ENCODE results near the gene ALCAM. TPM values are rescaled to one million over a fixed set of nuclear protein-coding genes. Genes with fewer than 3 reads are reported as not detected.

The ALCAM gene
- total and polyA plus RNA-seq, 2 of the 8 experiments (the other 6 are each of a cell fraction or from before 2014, with no cell fraction given), result 10.8 to 33.0 TPM

GRCh38 chr3:105423397-105423796, 56.7 kb downstream of the ALCAM start:
- DNase-seq (ENCODE audit: low read depth in 1 of 2, low spot score in 2 of 2) (no peak), FAIRE-seq (no peak)
- no peak overlapping the region for H4K5ac ChIP-seq (ENCODE audit: insufficient read length, low read depth, low read length)
- no peak overlapping the region for H3K4ac ChIP-seq (replicated peaks; ENCODE audit: insufficient read length, low read depth, low read length)
- H4K8ac ChIP-seq (ENCODE audit: extremely low read depth, insufficient read depth, low read length), result no peak overlapping the region
- H2BK120ac ChIP-seq (replicated peaks; ENCODE audit: low read depth, low read length), result no peak overlapping the region
- no peak overlapping the region for H2BK20ac ChIP-seq (ENCODE audit: low read length)
- no peaks in the 10 kb centered on the region for H3K36me3 ChIP-seq (ENCODE audit: control insufficient read depth in 2 of 4, insufficient read depth in 4 of 4, low read length in 3 of 4)
- CTCF ChIA-PET (ENCODE audit: partially characterized antibody), result no interaction called here
- no peaks in the 10 kb centered on the region for H3K9me3 ChIP-seq (ENCODE audit: insufficient read depth in 2 of 2, low read depth in 1 of 2, low read length in 1 of 2)
- no peaks in the 10 kb centered on the region for H3K79me1 ChIP-seq (ENCODE audit: low read depth, low read length)
- 93% methylated on average over 2 of the region's 2 CpGs; no CpG with 5 or more reads in 1 of the 2 experiments for WGBS, 2 experiments (ENCODE audit: extremely low coverage in 1 of 2, insufficient coverage in 1 of 2, insufficient read length in 1 of 2, insufficient replicate concordance in 2 of 2, low coverage in 1 of 2, low lambda C conversion rate in 2 of 2, missing lambda C conversion rate in 1 of 2)
- H2BK12ac ChIP-seq (ENCODE audit: low read depth, low read length), result no peak overlapping the region
- H3K4me1 ChIP-seq (replicated peaks in 1 of 4; ENCODE audit: control insufficient read depth in 3 of 4, insufficient read depth in 4 of 4, low read length in 3 of 4), result peaks cover 0 to 3% (median 0%) of the 10 kb centered on the region in 4 experiments; a peak in 1 of 7 replicates
- H4K91ac ChIP-seq (replicated peaks; ENCODE audit: insufficient read length, low read length), result no peak overlapping the region
- no peak overlapping the region for H3K9ac ChIP-seq (replicated peaks in 1 of 4; ENCODE audit: extremely low read depth in 1 of 4, low read depth in 3 of 4, low read length in 3 of 4)
- no peaks in the 10 kb centered on the region; a peak in 1 of 4 replicates for H3K79me2 ChIP-seq (ENCODE audit: control insufficient read depth in 1 of 2, insufficient read depth in 2 of 2, low read length in 2 of 2)
- H3K18ac ChIP-seq (ENCODE audit: extremely low read depth, low read length), result no peak overlapping the region
- H3K4me2 ChIP-seq (ENCODE audit: insufficient read depth in 1 of 2, low read depth in 2 of 2, low read length in 2 of 2), result no peak overlapping the region
- H3K56ac ChIP-seq (replicated peaks; ENCODE audit: insufficient read length, low read depth, low read length), result no peak overlapping the region
- H4K20me1 ChIP-seq (replicated peaks in 1 of 2; ENCODE audit: control insufficient read depth in 1 of 2, insufficient read depth in 2 of 2, low read length in 2 of 2), result no peaks in the 10 kb centered on the region
- H3K23me2 ChIP-seq (ENCODE audit: low read depth, low read length), result no peaks in the 10 kb centered on the region
- no peak overlapping the region for H3K14ac ChIP-seq (ENCODE audit: insufficient read length)
- H2BK5ac ChIP-seq (ENCODE audit: low read depth, low read length), result no peak overlapping the region
- H2AK5ac ChIP-seq (ENCODE audit: low read depth, low read length), result no peak overlapping the region
- no peak overlapping the region for H3K27ac ChIP-seq (ENCODE audit: low read depth, low read length)
- no peak overlapping the region for H3K4me3 ChIP-seq (ENCODE audit: extremely low read depth in 1 of 4, insufficient read depth in 2 of 4, low read depth in 3 of 4, low read length in 4 of 4)
- H3K23ac ChIP-seq (ENCODE audit: insufficient read length), result no peak overlapping the region
- H2BK15ac ChIP-seq (ENCODE audit: low read length), result no peak overlapping the region
- no peaks in the 10 kb centered on the region for H3K27me3 ChIP-seq (replicated peaks in 1 of 4; ENCODE audit: control insufficient read depth in 3 of 4, extremely low read depth in 1 of 4, insufficient read depth in 3 of 4, low read length in 3 of 4)
- POLR2A ChIA-PET (ENCODE audit: partially characterized antibody), result no interaction called here
- no peak overlapping the region for H2AFZ ChIP-seq (ENCODE audit: low read length)
- TF ChIP-seq SRF (IDR thresholded peaks at IDR 0.05; ENCODE audit: low read depth, low read length), result no peak
- no peak for TF ChIP-seq TEAD4 (IDR thresholded peaks at IDR 0.05; ENCODE audit: low read depth, low read length)
- no peak for TF ChIP-seq CEBPB (IDR thresholded peaks at IDR 0.05; ENCODE audit: low read depth, low read length)
- TF ChIP-seq HDAC2 (IDR thresholded peaks at IDR 0.05; ENCODE audit: borderline replicate concordance in 1 of 2, low read depth in 2 of 2, low read length in 2 of 2), result no peak
- TF ChIP-seq JUN (IDR thresholded peaks at IDR 0.05; ENCODE audit: low read depth, low read length), result no peak
- no peak for TF ChIP-seq GABPA (IDR thresholded peaks at IDR 0.05; ENCODE audit: borderline replicate concordance, insufficient read depth, low read length)
- TF ChIP-seq EGR1 (IDR thresholded peaks at IDR 0.05; ENCODE audit: borderline replicate concordance, low read depth, low read length), result no peak
- TF ChIP-seq POLR2A (IDR thresholded peaks at IDR 0.05; ENCODE audit: control extremely low read depth in 1 of 2, low read depth in 2 of 2, low read length in 2 of 2), result no peak
- no peak for TF ChIP-seq MAX (IDR thresholded peaks at IDR 0.05)
- TF ChIP-seq SP2 (IDR thresholded peaks at IDR 0.05; ENCODE audit: low read length), result no peak
- no peak for TF ChIP-seq BCL11A (IDR thresholded peaks at IDR 0.05; ENCODE audit: low read depth in 2 of 2, low read length in 2 of 2)
- TF ChIP-seq GTF2F1 (IDR thresholded peaks at IDR 0.05; ENCODE audit: borderline replicate concordance, low read depth, low read length), result no peak
- TF ChIP-seq CREB1 (IDR thresholded peaks at IDR 0.05), result no peak
- no peak for TF ChIP-seq POU5F1 (IDR thresholded peaks at IDR 0.05; ENCODE audit: low read depth, low read length)
- no peak for TF ChIP-seq KDM4A (IDR thresholded peaks at IDR 0.05; ENCODE audit: low read depth, low read length, severe bottlenecking)

Measured in H1 (cell line).